ENCODE results near the gene MACF1.
"Not testable (repeated sequence)": the region's sequence is repeated elsewhere in the genome, so short reads cannot be mapped to it uniquely, and the experiment has no call there.

The MACF1 gene

GRCh38 chr1:39426346-39426745 is 221.9 kb downstream of the MACF1 start:
- no peak for DNase-seq

- DNase-seq, result no peak
Measured at GRCh38 chr1:39427374-39427773, 222.9 kb downstream of the MACF1 start.

DNA sequence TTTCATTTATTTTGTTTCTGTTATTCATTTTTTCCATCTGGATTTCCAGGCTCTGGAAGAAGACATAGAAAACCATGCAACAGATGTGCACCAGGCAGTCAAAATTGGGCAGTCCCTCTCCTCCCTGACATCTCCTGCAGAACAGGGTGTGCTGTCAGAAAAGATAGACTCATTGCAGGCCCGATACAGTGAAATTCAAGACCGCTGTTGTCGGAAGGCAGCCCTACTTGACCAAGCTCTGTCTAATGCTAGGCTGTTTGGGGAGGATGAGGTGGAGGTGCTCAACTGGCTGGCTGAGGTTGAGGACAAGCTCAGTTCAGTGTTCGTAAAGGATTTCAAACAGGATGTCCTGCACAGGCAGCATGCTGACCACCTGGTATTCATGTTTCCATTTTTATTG is 223.4 kb downstream of the MACF1 start:
- DNase-seq, result no peak

- no peak for DNase-seq
Measured at GRCh38 chr1:39431927-39432326, 227.4 kb downstream of the MACF1 start.

GRCh38 chr1:39434797-39435395 is 230.4 kb downstream of the MACF1 start:
- DNase-seq, result no peak

DNA sequence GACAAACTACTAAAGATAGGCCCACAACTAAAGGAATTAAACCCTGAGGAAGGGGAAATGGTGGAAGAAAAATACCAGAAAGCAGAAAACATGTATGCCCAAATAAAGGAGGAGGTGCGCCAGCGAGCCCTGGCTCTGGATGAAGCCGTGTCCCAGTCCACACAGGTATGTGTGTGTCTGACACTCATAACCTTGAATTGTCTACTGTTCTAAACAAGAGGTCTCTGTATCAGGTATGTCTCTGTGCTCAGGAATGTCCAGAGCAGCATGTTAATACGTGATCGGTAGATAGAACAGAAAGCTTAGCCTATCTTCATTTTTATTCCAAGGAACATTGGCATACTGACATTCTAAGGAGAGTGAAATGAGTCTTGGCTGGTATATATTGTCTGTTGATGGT is 231.1 kb downstream of the MACF1 start:
- no peak for DNase-seq

- no peak for DNase-seq
Measured at GRCh38 chr1:39436842-39437241, 232.3 kb downstream of the MACF1 start.

- DNase-seq, result no peak
Measured at GRCh38 chr1:39438042-39438441, 233.5 kb downstream of the MACF1 start.

DNA sequence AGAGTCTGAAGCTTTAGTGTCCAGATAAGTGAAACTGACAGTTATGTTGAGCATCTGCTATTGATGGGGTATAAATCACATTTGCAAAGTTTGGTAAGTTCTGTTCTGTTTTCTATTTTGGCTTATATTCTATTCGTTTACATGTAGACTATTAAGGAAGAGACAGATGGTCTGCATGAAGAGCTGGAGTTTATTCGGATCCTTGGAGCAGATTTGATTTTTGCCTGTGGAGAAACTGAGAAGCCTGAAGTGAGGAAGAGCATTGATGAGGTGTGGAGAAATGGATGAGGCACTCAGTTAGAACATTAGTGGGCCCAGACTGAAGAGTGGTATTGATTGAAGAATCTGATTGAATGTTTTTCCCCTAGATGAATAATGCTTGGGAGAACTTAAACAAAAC is 236.4 kb downstream of the MACF1 start:
- DNase-seq, result no peak

DNA sequence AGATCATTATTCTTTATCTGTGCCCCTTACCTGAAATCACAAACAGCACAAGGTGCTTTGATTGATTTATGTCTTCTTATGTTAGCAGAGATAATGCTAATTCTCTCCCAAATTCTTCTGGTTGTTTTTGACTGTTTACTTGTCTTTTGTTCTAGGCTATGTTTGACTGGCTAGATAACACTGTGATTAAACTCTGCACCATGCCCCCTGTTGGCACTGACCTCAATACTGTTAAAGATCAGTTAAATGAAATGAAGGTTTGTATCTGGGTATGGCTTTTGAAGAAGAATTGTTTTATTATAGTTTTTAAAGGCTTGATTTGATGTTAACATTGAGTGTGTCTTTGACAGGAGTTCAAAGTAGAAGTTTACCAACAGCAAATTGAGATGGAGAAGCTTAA is 237.3 kb downstream of the MACF1 start:
- no peak for DNase-seq

GRCh38 chr1:39445573-39445972 is 241.1 kb downstream of the MACF1 start:
- no peak for DNase-seq

DNA sequence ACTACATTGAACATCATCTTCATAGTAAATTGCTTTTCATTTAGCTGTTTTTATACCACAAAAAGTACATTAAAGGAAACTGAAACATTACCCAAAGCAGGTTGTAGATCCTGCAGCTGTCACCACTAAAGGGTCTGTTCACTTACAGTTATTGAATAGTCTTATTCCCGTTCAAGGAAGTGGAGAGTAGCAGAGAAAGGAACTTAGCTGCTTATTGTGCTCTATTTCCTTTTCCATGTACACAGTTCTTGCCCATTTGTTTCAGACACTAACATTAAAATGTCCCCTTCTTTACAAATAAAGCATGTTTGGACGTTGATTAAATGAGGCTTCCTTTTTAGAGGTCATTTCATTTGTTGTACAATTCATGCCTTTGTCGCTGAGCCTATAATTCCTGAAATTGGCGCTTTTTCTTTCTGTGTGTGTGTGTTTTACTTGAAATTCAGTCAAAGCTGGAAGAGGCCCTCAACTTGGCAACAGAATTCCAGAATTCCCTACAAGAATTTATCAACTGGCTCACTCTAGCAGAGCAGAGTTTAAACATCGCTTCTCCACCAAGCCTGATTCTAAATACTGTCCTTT is 242.6 kb downstream of the MACF1 start:
- DNase-seq, result no peak

GRCh38 chr1:39450041-39450440 is 245.5 kb downstream of the MACF1 start:
- not testable (repeated sequence) for DNase-seq

DNA sequence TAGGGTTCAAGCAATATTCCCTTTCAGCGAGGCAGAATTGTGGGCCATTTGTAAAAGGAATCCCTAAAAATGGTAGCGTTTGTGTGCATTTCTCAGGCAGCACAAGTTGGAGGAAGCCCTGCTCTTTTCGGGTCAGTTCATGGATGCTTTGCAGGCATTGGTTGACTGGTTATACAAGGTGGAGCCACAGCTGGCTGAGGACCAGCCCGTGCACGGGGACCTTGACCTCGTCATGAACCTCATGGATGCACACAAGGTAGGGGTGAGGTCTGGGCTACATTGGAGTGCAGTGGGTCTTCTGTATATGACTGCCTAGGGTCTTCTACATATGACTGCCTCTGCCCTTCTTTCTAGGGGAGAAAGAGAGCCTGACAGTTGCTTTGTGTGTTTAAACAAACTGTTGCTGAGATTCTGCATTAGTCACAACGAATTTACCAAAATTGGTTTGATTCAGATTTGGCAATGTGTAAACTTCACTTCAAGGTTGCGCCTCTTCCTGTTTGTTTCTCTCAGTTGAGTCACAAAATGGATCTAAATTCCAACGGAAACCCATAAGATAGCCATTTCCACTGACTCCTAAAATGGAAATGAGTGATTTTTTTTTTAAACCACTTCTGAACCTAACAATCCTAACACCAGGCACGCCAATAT is 246.6 kb downstream of the MACF1 start:
- DNase-seq, result no peak

- DNase-seq, result no peak
Measured at GRCh38 chr1:39452081-39452480, 247.6 kb downstream of the MACF1 start.

DNA sequence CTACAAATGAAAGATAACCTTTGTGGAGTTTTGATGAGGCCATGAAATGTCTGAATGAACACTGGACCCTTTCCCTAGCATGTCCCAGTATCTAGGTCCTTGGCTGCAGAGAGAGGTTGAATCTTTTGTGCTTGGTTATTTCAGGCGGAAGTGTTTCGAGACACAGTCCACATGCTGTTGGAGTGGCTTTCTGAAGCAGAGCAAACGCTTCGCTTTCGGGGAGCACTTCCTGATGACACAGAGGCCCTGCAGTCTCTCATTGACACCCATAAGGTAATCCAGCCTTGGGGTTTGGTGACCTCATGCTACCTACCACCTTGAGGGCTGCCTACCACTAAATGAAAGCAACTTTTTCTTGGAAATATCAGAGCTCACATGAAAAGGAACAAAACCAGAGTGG is 248.0 kb downstream of the MACF1 start:
- no peak for DNase-seq

DNA sequence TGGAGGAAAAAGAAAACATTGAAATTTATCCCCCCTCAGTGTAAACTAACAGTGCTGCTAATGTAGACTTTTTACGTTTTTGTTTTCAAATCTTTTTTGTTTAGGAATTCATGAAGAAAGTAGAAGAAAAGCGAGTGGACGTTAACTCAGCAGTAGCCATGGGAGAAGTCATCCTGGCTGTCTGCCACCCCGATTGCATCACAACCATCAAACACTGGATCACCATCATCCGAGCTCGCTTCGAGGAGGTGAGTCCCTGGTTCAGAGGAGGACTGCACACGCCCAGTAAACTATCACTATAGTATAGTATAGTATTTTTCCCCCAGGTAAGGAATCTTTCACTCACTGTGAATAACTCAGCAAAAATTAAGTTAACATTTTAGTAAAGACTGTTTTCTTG is 249.1 kb downstream of the MACF1 start:
- no peak for DNase-seq

DNA sequence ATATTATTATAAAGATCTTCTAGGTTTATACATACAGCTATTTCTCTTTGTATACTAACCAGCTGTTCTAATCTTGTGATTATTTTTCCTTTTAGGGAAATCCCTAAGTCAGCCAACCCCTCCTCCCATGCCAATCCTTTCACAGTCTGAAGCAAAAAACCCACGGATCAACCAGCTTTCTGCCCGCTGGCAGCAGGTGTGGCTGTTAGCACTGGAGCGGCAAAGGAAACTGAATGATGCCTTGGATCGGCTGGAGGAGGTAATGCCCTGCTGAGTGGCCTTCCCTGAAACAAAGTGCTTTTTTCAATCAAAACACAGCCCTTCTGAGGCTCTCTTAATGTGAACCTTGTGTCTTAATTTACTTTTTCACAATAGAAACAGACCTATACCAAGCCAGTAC is 254.5 kb downstream of the MACF1 start:
- DNase-seq, result no peak

- no peak for DNase-seq
Measured at GRCh38 chr1:39462074-39462473, 257.6 kb downstream of the MACF1 start.

- DNase-seq, result no peak
Measured at GRCh38 chr1:39466413-39467107, 262.1 kb downstream of the MACF1 start.

DNA sequence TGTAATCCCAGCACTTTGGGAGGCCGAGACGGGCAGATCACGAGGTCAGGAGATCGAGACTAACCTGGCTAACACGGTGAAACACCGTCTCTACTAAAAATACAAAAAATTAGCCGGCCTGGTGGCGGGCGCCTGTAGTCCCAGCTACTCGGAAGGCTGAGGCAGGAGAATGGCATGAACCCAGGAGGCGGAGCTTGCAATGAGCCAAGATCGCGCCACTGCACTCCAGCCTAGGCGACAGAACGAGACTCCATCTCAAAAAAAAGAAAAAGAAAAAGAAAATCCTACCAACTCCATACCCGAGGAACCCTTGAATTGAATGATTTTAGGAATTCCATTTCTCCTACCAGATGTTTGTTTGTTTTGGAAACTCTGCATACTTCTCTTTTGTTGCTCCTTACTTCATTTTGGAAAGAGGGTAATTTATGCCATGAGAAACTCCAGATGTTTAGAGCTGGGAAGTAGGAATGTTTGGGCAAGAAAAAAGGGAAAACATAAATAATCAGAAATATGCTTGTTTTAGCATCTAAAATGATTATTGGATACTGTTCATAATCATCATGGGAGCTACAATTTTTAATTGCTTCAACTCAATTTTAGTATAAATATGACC is 262.7 kb downstream of the MACF1 start:
- DNase-seq, result not testable (repeated sequence)

- DNase-seq, result no peak
Measured at GRCh38 chr1:39469150-39469549, 264.7 kb downstream of the MACF1 start.

GRCh38 chr1:39470040-39470439 is 265.5 kb downstream of the MACF1 start:
- DNase-seq, result no peak

DNA sequence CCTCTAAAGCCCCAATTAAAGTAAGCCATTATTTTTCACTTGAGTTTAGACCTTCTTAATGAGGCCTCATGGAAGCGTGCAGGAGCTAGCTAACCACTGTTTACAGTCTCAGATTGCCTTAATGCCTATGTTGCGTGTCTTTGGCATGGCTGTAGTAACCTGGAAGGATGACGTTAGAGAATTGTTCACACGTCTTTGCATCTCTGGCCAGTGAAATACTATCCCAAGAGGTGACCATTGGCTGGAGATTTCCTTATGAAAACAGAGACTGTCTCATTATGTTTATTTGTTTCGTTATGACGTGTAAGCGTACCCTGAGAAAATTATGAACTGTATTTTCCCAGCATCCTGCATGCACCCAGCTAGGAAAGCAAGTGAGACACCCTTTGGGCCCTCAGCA is 268.3 kb downstream of the MACF1 start:
- DNase-seq, result no peak

Measured in NCI-H748 treated with DMSO at 0.1 percent for 48 hours (cell line).